Measurements from ENCODE around the gene VWA3A.

GRCh38 chr16:22138482-22138881, 46.1 kb downstream of the VWA3A start:
- TF ChIP-seq REST (IDR thresholded peaks at IDR 0.05; ENCODE audit: unreplicated experiment) (no peak), EZH2 (IDR thresholded peaks at IDR 0.05; ENCODE audit: low read depth, unreplicated experiment) (no peak), CTCF (conservative IDR thresholded peaks at IDR 0.05; ENCODE audit: low read depth in 2 of 2) (no peak), POLR2AphosphoS5 (IDR thresholded peaks at IDR 0.05; ENCODE audit: low read depth) (no peak), NANOG (IDR thresholded peaks at IDR 0.05; ENCODE audit: borderline replicate concordance) (no peak), CREB1 (CRISPR knock-in tag; IDR thresholded peaks at IDR 0.05; ENCODE audit: low read depth) (no peak)
- TF ChIP-seq, protein P1, sequence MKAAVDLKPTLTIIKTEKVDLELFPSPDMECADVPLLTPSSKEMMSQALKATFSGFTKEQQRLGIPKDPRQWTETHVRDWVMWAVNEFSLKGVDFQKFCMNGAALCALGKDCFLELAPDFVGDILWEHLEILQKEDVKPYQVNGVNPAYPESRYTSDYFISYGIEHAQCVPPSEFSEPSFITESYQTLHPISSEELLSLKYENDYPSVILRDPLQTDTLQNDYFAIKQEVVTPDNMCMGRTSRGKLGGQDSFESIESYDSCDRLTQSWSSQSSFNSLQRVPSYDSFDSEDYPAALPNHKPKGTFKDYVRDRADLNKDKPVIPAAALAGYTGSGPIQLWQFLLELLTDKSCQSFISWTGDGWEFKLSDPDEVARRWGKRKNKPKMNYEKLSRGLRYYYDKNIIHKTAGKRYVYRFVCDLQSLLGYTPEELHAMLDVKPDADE (IDR thresholded peaks at IDR 0.05), result no peak
